Liver (tissue), 9 donors: ENCODE data around the gene STAT3. TPM values are rescaled to one million over a fixed set of nuclear protein-coding genes. Genes with fewer than 3 reads are reported as not detected.

Experiments used
- DNase-seq: peaks from one replicate; pipeline ENCODE4 v3.0.0-alpha.2; 2017; ENCODE audit warnings: low spot score
- H3K27ac ChIP-seq, 2 donors: one replicate each; pipeline ENCODE4 v1.7.0; 2013; ENCODE audit warnings: inconsistent platforms in 2 of 2, low read length in 2 of 2, control low read depth in 1 of 2, low read depth in 1 of 2, mild to moderate bottlenecking in 1 of 2
- H3K27me3 ChIP-seq, 4 donors: one replicate each; pipeline versions ENCODE4 v1.6.1 to v1.7.0; 2013; ENCODE audit warnings: low read length in 3 of 4, inconsistent platforms in 1 of 4, mild to moderate bottlenecking in 1 of 4, moderate library complexity in 1 of 4; ENCODE audit not compliant: control insufficient read depth in 4 of 4, insufficient read depth in 4 of 4
- H3K36me3 ChIP-seq, 4 donors: one replicate each; pipeline versions ENCODE4 v1.6.1 to v1.7.0; 2013; ENCODE audit warnings: low read length in 3 of 4, mild to moderate bottlenecking in 3 of 4, low read depth in 1 of 4, moderate library complexity in 1 of 4; ENCODE audit not compliant: control insufficient read depth in 4 of 4, insufficient read depth in 3 of 4
- H3K4me1 ChIP-seq, 4 donors: one replicate each; pipeline versions ENCODE4 v1.6.1 to v1.7.0; 2013; ENCODE audit warnings: low read length in 3 of 4, mild to moderate bottlenecking in 3 of 4, moderate library complexity in 1 of 4; ENCODE audit not compliant: control insufficient read depth in 4 of 4, insufficient read depth in 4 of 4
- H3K4me3 ChIP-seq, 3 donors: one replicate each; pipeline versions ENCODE4 v1.6.1 to v1.7.0; 2013; ENCODE audit warnings: low read length in 3 of 3, control low read depth in 1 of 3, low read depth in 1 of 3, mild to moderate bottlenecking in 1 of 3
- H3K9ac ChIP-seq, 2 donors: one replicate each; pipeline ENCODE4 v1.7.0; 2013; ENCODE audit warnings: low read length in 2 of 2, mild to moderate bottlenecking in 2 of 2, moderate library complexity in 2 of 2, control low read depth in 1 of 2, low read depth in 1 of 2
- H3K9me3 ChIP-seq, 4 donors: one replicate each; pipeline versions ENCODE4 v1.6.1 to v1.7.0; 2013; ENCODE audit warnings: low read length in 3 of 4; ENCODE audit not compliant: control insufficient read depth in 4 of 4
- CTCF ChIP-seq: fragments of 150-350 bp; IDR thresholded peaks from 2 replicates; pipeline ENCODE4 v1.5.1; 2017; ENCODE audit warnings: improper control_type of control experiment, low read depth, low read length; ENCODE audit not compliant: missing input control
- EGR1 ChIP-seq, 2 donors: IDR thresholded peaks; 2 replicates each; pipeline ENCODE4 v1.6.1; 2016 to 2018; ENCODE audit warnings: antibody characterized with exemption in 2 of 2, low read depth in 2 of 2
- FOXA1 ChIP-seq: IDR thresholded peaks from 2 replicates; pipeline ENCODE4 v1.6.1; 2016; ENCODE audit warnings: antibody characterized with exemption
- FOXA2 ChIP-seq: IDR thresholded peaks from 2 replicates; pipeline ENCODE4 v1.6.1; 2016; ENCODE audit warnings: antibody characterized with exemption
- RAD21 ChIP-seq, 2 donors: IDR thresholded peaks; 2 replicates each; pipeline ENCODE4 v1.6.1; 2016; ENCODE audit warnings: antibody characterized with exemption in 2 of 2, mild to moderate bottlenecking in 2 of 2
- REST ChIP-seq: IDR thresholded peaks from 2 replicates; pipeline ENCODE4 v1.6.1; 2016; ENCODE audit warnings: antibody characterized with exemption, mild to moderate bottlenecking
- RXRA ChIP-seq, 2 donors: IDR thresholded peaks; 2 replicates each; pipeline ENCODE4 v1.6.1; 2017 to 2018; ENCODE audit warnings: antibody characterized with exemption in 2 of 2, mild to moderate bottlenecking in 1 of 2
- SP1 ChIP-seq: IDR thresholded peaks from 2 replicates; pipeline ENCODE4 v1.6.1; 2018; ENCODE audit warnings: antibody characterized with exemption, mild to moderate bottlenecking
- YY1 ChIP-seq: IDR thresholded peaks from 2 replicates; pipeline ENCODE4 v1.6.1; 2016; ENCODE audit warnings: antibody characterized with exemption, mild to moderate bottlenecking
- WGBS: extraction: QIAGEN DNeasy Blood & Tissue Kit; methylation state at CpG from one replicate; pipeline ENCODE4 v1.1.7; 2013; 5-methylcytosine and 5-hydroxymethylcytosine counted together
- polyA plus RNA-seq, 2 donors: library from polyadenylated mRNA; stranded (reverse) in 1 of 2; unstranded in 1 of 2; fragments of 200-250 nt in 1 of 2; fragments of >200 nt in 1 of 2; fragmentation: Nextera tagmentation in 1 of 2; extraction: Ambion mirVana in 1 of 2; gene quantifications; one replicate each; pipeline versions ENCODE4 v1.2.1 to v1.2.3, GENCODE V29; 2013 to 2015
- total RNA-seq, 2 donors: library from RNA; depleted of rRNA; stranded (reverse); fragments of >200 nt; gene quantifications; one replicate each; pipeline ENCODE4 v1.2.3, GENCODE V29; 2014
- TF ChIP-seq, protein P1 (sequence below): IDR thresholded peaks from 2 replicates; pipeline ENCODE4 v1.6.1; 2016; ENCODE audit warnings: antibody characterized with exemption
- TF ChIP-seq, protein P2 (sequence below): IDR thresholded peaks from 2 replicates; pipeline ENCODE4 v1.6.1; 2016; ENCODE audit warnings: antibody characterized with exemption
- donor health status: healthy.
- donor health status: healthy.
- donor health status: healthy.
- donor health status: healthy.
- donor health status: healthy.

The STAT3 gene
- total and polyA plus RNA-seq, 4 donors, result 68.7 to 301 (median 114) TPM

DNA sequence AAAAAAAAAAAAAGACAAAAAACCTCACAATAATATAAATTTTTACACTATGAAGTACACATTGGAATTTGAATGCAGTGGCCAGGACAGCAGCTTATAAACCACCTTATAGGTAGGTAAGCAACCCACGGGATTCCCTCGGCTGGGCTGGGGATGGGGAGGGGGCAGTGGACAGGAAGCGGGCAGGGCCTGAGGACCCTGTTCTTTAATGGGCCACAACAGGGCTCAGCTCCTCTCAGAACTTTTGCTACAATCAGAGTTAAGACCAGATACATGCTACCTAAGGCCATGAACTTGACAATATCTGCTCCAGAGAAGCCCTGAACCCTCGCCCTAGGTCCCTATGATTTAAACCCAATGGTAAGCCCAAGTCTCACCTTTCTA, 74.9 kb downstream of the STAT3 start:
- peaks cover 3 to 37% (median 29%) of the 10 kb centered on the region in 4 donors for H3K4me1 ChIP-seq
- no peaks in the 10 kb centered on the region for H3K27me3 ChIP-seq
- H3K27ac ChIP-seq, result peak overlapping the region in 1 of 2 donors; percentile 20
- no peaks in the 10 kb centered on the region for H3K9me3 ChIP-seq
- peaks cover 9 to 50% (median 43%) of the 10 kb centered on the region in 4 donors for H3K36me3 ChIP-seq
- no peak overlapping the region for H3K9ac ChIP-seq
- WGBS, result 92% methylated on average over 4 of the region's 4 CpGs
- H3K4me3 ChIP-seq, result no peak overlapping the region
- no peak for TF ChIP-seq YY1
- no peak for TF ChIP-seq SP1
- TF ChIP-seq FOXA1, result no peak
- TF ChIP-seq, protein P1, sequence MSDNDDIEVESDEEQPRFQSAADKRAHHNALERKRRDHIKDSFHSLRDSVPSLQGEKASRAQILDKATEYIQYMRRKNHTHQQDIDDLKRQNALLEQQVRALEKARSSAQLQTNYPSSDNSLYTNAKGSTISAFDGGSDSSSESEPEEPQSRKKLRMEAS, result no peak
- TF ChIP-seq EGR1 (IDR thresholded peaks at IDR 0.05; ENCODE audit: low read depth in 2 of 2), result no peak
- TF ChIP-seq REST, result no peak
- TF ChIP-seq, protein P2, sequence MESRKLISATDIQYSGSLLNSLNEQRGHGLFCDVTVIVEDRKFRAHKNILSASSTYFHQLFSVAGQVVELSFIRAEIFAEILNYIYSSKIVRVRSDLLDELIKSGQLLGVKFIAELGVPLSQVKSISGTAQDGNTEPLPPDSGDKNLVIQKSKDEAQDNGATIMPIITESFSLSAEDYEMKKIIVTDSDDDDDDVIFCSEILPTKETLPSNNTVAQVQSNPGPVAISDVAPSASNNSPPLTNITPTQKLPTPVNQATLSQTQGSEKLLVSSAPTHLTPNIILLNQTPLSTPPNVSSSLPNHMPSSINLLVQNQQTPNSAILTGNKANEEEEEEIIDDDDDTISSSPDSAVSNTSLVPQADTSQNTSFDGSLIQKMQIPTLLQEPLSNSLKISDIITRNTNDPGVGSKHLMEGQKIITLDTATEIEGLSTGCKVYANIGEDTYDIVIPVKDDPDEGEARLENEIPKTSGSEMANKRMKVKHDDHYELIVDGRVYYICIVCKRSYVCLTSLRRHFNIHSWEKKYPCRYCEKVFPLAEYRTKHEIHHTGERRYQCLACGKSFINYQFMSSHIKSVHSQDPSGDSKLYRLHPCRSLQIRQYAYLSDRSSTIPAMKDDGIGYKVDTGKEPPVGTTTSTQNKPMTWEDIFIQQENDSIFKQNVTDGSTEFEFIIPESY, result no peak
- no peak for TF ChIP-seq RAD21 (IDR thresholded peaks at IDR 0.05)
- TF ChIP-seq FOXA2, result no peak
- no peak for DNase-seq

DNA sequence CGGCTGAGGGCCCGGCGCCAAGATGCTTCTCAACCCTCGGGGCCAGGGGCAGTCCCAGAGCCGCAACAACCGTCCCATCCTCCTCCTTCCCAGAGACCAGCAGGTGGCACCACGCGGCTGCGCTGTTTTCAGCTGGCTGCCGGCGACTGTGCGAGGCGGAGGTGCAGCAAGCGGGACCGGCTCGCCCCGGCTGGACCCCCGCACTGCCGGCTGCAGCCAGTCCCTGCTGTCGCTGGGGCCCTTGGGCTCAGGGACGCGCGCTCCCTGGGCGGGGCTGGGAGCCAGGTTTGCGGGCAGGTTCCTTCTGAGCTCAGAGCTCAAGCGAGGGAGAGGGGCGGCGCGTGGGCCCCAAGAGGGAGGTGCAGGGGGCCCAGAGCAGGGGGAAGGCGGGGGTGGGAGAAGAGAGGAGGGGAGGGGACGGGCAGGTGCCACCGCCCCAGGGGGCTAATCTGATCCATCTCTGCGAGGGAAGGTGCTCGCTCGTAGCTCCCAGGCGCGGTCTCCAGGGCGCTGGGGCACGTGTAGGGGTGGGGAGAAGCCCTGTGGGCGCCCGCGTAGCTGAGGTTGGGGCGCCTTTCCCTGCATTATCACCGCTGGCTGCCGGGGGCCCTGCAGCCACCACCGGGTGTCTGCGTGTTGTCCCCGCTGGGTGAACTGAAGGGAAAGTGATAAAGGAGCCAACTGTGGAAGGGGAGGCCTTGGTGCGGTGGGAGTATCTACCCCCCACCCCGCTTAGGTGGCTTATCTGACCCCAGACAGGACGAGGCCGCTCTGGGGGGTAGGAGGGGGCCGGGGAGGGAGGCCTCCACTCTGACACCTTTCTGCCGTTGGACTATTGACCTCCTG, 75.7 kb downstream of the STAT3 start:
- Histone ChIP-seq H3K9ac (no peak overlapping the region), H3K4me1 (peaks cover 3 to 34% (median 26%) of the 10 kb centered on the region in 4 donors), H3K36me3 (peaks cover 9 to 45% (median 36%) of the 10 kb centered on the region in 4 donors), H3K9me3 (no peaks in the 10 kb centered on the region), H3K4me3 (no peak overlapping the region), H3K27me3 (no peaks in the 10 kb centered on the region), H3K27ac (peak overlapping the region; percentile 77 to 84)
- WGBS, result 26% methylated on average over 54 of the region's 54 CpGs
- TF ChIP-seq CTCF, result peak; percentile 52
- peak; percentile 75 to 81 for TF ChIP-seq RAD21 (IDR thresholded peaks at IDR 0.05)
- TF ChIP-seq FOXA2, result no peak
- TF ChIP-seq SP1, result no peak
- no peak for TF ChIP-seq RXRA (IDR thresholded peaks at IDR 0.05)
- DNase-seq, result peak; percentile 84
